Muscle of leg (tissue), 11 donors: ENCODE data around the gene CARD11. TPM values are rescaled to one million over a fixed set of nuclear protein-coding genes. Genes with fewer than 3 reads are reported as not detected.
"Not testable (repeated sequence)": the region's sequence is repeated elsewhere in the genome, so short reads cannot be mapped to it uniquely, and the experiment has no call there.

Experiments
- DNase-seq: peaks from one replicate; pipeline ENCODE4 v3.0.0; 2013
- H3K27ac ChIP-seq: one replicate; pipeline ENCODE4 v1.5.1; 2013; ENCODE audit warnings: mild to moderate bottlenecking, low read length, control low read depth
- H3K27me3 ChIP-seq: one replicate; pipeline ENCODE4 v1.6.1; 2013; ENCODE audit warnings: low read length; ENCODE audit not compliant: control insufficient read depth, insufficient read depth
- H3K36me3 ChIP-seq: one replicate; pipeline ENCODE4 v1.6.1; 2013; ENCODE audit warnings: low read length; ENCODE audit not compliant: control insufficient read depth, insufficient read depth
- H3K4me1 ChIP-seq: one replicate; pipeline ENCODE4 v1.6.1; 2013; ENCODE audit warnings: low read length; ENCODE audit not compliant: control insufficient read depth, insufficient read depth
- H3K4me3 ChIP-seq: one replicate; pipeline ENCODE4 v1.5.1; 2013; ENCODE audit warnings: low read length, control low read depth
- H3K9me3 ChIP-seq: replicated peaks from 2 replicates; pipeline ENCODE4 v1.6.1; 2013; ENCODE audit warnings: low read depth, low read length; ENCODE audit not compliant: control insufficient read depth
- WGBS: methylation state at CpG from one replicate; pipeline ENCODE4 v1.1.5; 2013; ENCODE audit warnings: missing lambda C conversion rate; ENCODE audit not compliant: insufficient coverage; 5-methylcytosine and 5-hydroxymethylcytosine counted together
- polyA plus RNA-seq, 8 donors: library from polyadenylated mRNA; unstranded; fragments of 120-200 nt; gene quantifications; one replicate each; pipeline versions ENCODE4 v1.2.1 to v1.2.3, GENCODE V29; 2013; ENCODE audit warnings: inconsistent platforms in 1 of 8, low replicate concordance in 1 of 8; ENCODE audit not compliant: insufficient read length in 8 of 8, insufficient read depth in 1 of 8
- total RNA-seq: library from RNA; stranded (reverse); fragments of 120-200 nt; gene quantifications from one replicate; pipeline ENCODE4 v1.2.4, GENCODE V29; 2013

The CARD11 gene
- total and polyA plus RNA-seq, 9 donors, result 0.09 to 0.55 (median 0.33) TPM

DNA sequence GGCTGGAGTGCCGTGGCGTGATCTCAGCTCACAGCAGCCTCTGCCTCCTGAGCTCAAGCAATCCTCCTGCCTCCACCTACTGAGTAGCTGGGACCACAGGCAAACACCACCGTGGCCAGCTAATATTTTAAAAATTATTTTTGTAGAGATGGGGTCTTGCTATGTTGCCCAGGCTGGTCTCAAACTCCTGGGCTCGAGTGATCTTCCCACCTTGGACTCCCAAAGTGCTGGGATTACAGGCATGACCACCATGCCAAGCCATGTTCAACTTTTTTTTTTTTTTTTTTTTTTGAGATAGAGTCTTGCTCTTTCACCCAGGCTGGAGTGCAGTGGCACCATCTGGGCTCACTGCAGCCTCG lies 86.3 kb downstream of the CARD11 start:
- not testable (repeated sequence) for H3K27ac ChIP-seq, H3K4me3 ChIP-seq, DNase-seq, H3K9me3 ChIP-seq, H3K4me1 ChIP-seq, H3K36me3 ChIP-seq, H3K27me3 ChIP-seq
- 100% methylated on average over 1 of the region's 5 CpGs for WGBS

DNA sequence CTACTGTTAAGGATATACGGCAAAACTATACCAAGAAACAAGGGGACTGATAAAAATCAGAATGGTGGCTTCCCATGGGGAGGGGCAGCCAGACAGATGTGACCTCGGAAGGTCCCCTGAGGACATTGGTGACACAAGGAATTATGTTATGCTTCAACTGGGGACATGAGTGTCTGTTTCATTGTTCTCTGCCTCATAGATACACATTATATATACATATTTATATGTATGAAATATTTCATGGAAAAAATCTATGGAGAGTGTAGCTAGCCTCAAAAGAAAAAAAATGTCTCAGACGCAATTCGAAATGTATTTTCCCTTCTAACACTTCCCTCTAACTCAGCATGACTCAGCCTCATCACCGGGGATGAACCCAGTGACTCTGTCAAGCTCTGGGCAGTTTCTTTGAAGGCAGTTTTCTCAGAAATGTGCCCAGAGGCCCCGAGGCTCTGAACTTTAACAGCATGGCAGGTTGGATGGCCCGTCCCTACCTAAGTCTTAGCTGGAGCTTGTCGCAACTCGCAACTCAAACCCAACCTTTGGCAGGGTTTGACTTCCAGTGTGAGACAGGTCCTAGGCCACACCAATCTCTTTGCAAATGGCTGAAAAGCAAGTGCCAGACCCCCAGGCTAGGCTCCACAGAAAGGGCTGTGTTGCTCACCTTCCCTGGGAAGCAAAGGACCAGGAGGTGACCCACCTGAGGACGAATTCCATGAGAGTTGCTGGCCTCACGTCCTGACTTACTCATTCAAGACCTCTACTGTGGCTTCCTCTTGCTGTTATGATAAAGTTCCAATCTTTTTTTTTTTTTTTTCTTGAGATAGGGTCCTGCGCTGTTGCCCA lies 86.9 kb downstream of the CARD11 start:
- WGBS, result 56% methylated on average over 7 of the region's 12 CpGs
- no peak overlapping the region for H3K4me3 ChIP-seq
- no peaks in the 10 kb centered on the region for H3K4me1 ChIP-seq
- H3K27me3 ChIP-seq, result peaks cover 2% of the 10 kb centered on the region
- H3K27ac ChIP-seq, result no peak overlapping the region
- DNase-seq, result peak; percentile 40
- no peaks in the 10 kb centered on the region for H3K36me3 ChIP-seq
- no peaks in the 10 kb centered on the region for H3K9me3 ChIP-seq

- Histone ChIP-seq H3K4me3 (no peak overlapping the region), H3K27me3 (peaks cover 2% of the 10 kb centered on the region), H3K9me3 (no peaks in the 10 kb centered on the region), H3K4me1 (no peaks in the 10 kb centered on the region), H3K36me3 (no peaks in the 10 kb centered on the region), H3K27ac (no peak overlapping the region)
- no peak for DNase-seq
- WGBS, result no CpG with 5 or more reads among the region's 6 CpGs
Measured at GRCh38 chr7:2956076-2956475, 87.6 kb downstream of the CARD11 start.

DNA sequence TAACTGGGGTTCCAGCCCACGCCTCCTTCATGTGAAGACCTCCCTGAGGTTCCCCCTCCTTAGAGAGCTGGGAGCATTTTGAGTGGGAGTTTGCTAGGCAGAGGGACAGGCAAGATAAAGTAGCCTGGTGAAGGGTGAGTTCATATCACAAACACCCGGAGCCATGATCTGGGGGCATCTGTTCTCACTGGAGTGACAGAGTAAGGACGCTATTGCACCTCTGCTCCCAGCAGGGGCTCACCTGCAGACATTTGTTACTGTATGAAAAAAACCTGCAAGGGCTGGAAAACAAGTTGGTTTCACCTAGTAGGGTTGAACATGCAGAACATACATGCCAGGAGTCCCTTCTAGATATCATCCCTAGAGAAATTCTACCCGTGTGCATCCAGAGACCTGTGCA lies 88.4 kb downstream of the CARD11 start:
- H3K36me3 ChIP-seq, result no peaks in the 10 kb centered on the region
- no peaks in the 10 kb centered on the region for H3K9me3 ChIP-seq
- H3K4me3 ChIP-seq, result no peak overlapping the region
- no peak overlapping the region for H3K27ac ChIP-seq
- 86% methylated on average over 2 of the region's 4 CpGs for WGBS
- no peak for DNase-seq
- H3K4me1 ChIP-seq, result no peaks in the 10 kb centered on the region
- peaks cover 2% of the 10 kb centered on the region for H3K27me3 ChIP-seq

DNA sequence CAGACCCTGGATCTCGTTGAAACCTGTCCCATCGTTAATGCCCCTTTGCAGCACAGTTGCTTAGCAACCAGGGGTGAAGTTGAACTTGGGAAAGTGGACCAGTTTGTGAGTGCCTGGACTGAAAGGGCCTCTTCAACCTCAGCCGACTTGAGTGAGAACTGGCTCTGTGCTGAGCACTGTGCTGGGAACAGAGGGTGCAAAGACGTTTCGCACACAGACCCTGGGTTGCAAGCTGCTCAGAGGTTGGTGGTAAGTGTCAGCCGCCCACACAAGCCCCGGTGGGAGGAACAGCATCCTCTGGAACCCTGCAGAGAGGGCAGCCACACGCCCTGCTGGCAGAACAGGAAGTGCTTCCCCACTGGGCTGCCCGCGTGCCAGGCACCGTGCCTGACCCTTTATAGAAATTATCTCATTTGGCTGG lies 89.2 kb downstream of the CARD11 start:
- 77% methylated on average over 10 of the region's 11 CpGs for WGBS

DNA sequence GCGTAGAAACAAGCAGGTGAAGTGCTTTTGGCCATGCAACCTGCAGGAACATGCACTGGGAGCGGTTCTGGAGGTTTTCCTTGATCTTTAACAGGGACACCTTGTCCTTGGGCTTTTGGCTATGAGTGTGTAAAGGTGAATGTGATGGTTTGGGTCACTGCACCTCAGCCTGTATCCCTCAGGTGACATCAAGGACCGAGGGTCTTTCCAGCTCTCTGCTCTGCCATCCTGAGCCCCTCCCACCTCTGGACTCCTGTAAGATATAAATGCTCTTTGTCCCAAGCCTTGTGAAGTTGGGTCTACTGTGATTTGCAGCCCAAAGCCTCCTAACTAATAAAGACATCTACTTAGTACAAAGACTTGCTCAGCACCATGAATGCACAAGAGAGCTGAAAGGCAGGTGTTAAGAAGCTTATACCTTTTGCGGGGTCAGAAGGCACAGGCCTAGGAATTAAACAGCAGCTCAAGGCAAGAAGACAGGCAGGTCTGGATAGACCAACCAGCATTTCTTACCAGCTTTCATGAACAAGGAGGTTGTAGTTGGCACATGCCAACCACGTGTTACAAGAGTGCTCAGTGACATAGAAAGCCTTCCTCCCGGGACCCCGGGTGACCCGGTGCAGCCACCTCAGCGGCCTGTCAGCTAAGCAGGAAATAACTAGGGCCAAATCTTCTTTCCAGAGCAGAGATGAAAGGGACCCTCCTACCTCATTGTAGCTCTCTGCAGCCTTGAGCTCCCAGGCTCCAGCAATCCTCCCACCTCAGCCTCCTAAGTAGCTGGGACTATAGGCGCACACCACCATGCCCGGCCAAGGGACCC lies 89.9 kb downstream of the CARD11 start:
- no peak for DNase-seq
- H3K27me3 ChIP-seq, result peaks cover 2% of the 10 kb centered on the region
- H3K9me3 ChIP-seq, result no peaks in the 10 kb centered on the region
- no peak overlapping the region for H3K27ac ChIP-seq
- H3K36me3 ChIP-seq, result no peaks in the 10 kb centered on the region
- 73% methylated on average over 7 of the region's 11 CpGs for WGBS
- H3K4me3 ChIP-seq, result no peak overlapping the region
- no peaks in the 10 kb centered on the region for H3K4me1 ChIP-seq

More for the DNA sequence above, 89.2 kb downstream of the CARD11 start:
- Histone ChIP-seq H3K27ac (no peak overlapping the region), H3K27me3 (peaks cover 2% of the 10 kb centered on the region), H3K36me3 (no peaks in the 10 kb centered on the region), H3K9me3 (no peaks in the 10 kb centered on the region), H3K4me1 (no peaks in the 10 kb centered on the region), H3K4me3 (no peak overlapping the region)
- no peak for DNase-seq

- Histone ChIP-seq H3K27me3 (peaks cover 2% of the 10 kb centered on the region), H3K4me1 (no peaks in the 10 kb centered on the region), H3K27ac (no peak overlapping the region), H3K4me3 (no peak overlapping the region), H3K9me3 (no peaks in the 10 kb centered on the region), H3K36me3 (no peaks in the 10 kb centered on the region)
- 100% methylated on average over 1 of the region's 5 CpGs for WGBS
- DNase-seq, result no peak
Measured at GRCh38 chr7:2953099-2953498, 90.6 kb downstream of the CARD11 start.

- WGBS, result 100% methylated on average over 1 of the region's 4 CpGs
- Histone ChIP-seq H3K9me3 (no peaks in the 10 kb centered on the region), H3K27ac (no peak overlapping the region), H3K4me3 (no peak overlapping the region), H3K4me1 (no peaks in the 10 kb centered on the region), H3K36me3 (no peaks in the 10 kb centered on the region), H3K27me3 (no peaks in the 10 kb centered on the region)
- no peak for DNase-seq
Measured at GRCh38 chr7:2952316-2952715, 91.4 kb downstream of the CARD11 start.

DNA sequence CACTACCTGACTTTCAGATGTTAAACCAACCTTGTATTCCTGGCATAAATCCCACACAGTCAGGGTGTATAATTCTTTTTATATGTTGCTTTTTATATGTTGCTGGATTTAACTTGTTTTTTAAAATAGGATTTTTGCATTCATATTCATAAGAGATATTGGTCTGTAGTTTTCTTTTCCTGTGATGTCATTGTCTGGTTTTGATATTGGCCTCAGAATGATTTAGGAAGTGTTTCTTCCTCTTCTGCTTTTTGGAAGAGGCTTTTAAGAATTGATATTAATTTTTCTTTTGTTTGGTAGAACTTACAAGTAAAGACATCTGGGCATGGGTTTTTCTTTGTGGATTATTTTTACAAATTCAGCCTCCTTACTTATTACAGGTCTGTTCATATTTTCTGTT lies 93.1 kb downstream of the CARD11 start:
- Histone ChIP-seq H3K4me1 (no peaks in the 10 kb centered on the region), H3K27ac (no peak overlapping the region), H3K36me3 (no peaks in the 10 kb centered on the region), H3K4me3 (no peak overlapping the region), H3K9me3 (no peaks in the 10 kb centered on the region), H3K27me3 (no peaks in the 10 kb centered on the region)
- peak; percentile 27 for DNase-seq

DNA sequence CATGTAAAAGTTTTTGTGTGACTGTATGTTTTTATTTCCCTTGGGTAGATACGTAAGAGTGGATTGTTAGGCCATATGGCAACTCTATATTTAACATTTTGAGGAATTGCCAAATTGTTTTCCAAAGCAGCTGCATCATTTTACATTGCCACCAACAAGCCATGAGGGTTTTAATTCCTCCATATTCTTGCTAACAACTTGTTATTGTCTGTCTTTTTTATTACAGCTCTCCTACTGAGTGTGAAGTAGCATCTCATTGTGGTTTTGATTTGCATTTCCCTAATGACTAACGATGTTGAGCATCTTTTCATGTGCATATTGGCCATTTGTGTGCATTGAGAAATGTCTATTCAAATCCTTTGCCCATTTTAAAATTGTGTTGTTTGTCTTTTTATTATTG lies 94.9 kb downstream of the CARD11 start:
- Histone ChIP-seq H3K9me3 (no peaks in the 10 kb centered on the region), H3K27me3 (no peaks in the 10 kb centered on the region), H3K36me3 (no peaks in the 10 kb centered on the region), H3K27ac (no peak overlapping the region), H3K4me1 (peaks cover 4% of the 10 kb centered on the region), H3K4me3 (no peak overlapping the region)
- peak; percentile 32 for DNase-seq
- WGBS, result no CpG with 5 or more reads among the region's 2 CpGs
